ENCODE results near the gene GPRC5A.

The GPRC5A gene

GRCh38 chr12:12947902-12948301 lies 56.5 kb downstream of the GPRC5A start:
- H3K4me3 ChIP-seq (replicated peaks; ENCODE audit: low read depth, low read length): no peak overlapping the region
- no peak for DNase-seq (ENCODE audit: extremely low read depth, low read depth)
- no peak for TF ChIP-seq CTCF (IDR thresholded peaks at IDR 0.05; ENCODE audit: low read depth, low read length, missing control alignments)

- no peak for DNase-seq (ENCODE audit: extremely low read depth, low read depth)
- H3K4me3 ChIP-seq (replicated peaks; ENCODE audit: low read depth, low read length): no peak overlapping the region
- no peak for TF ChIP-seq CTCF (IDR thresholded peaks at IDR 0.05; ENCODE audit: low read depth, low read length, missing control alignments)
Observed at GRCh38 chr12:12951504-12951903, 60.1 kb downstream of the GPRC5A start.

GRCh38 chr12:12952036-12952435 lies 60.7 kb downstream of the GPRC5A start, which contains the start of gene GPRC5D:
GPRC5D (minus strand) TSS chr12:12952170; CDS start chr12:12950384, 1,786 bp downstream.
- TF ChIP-seq CTCF (IDR thresholded peaks at IDR 0.05; ENCODE audit: low read depth, low read length, missing control alignments): no peak
- H3K4me3 ChIP-seq (replicated peaks; ENCODE audit: low read depth, low read length): no peak within 1 kb of the TSS
- no peak for DNase-seq (ENCODE audit: extremely low read depth, low read depth)

GRCh38 chr12:12954356-12954755 lies 63.0 kb downstream of the GPRC5A start:
- no peak overlapping the region for H3K4me3 ChIP-seq (replicated peaks; ENCODE audit: low read depth, low read length)
- DNase-seq (ENCODE audit: extremely low read depth, low read depth): no peak
- no peak for TF ChIP-seq CTCF (IDR thresholded peaks at IDR 0.05; ENCODE audit: low read depth, low read length, missing control alignments)

GRCh38 chr12:12954878-12955625 lies 63.7 kb downstream of the GPRC5A start:
- no peak for TF ChIP-seq CTCF (IDR thresholded peaks at IDR 0.05; ENCODE audit: low read depth, low read length, missing control alignments)
- DNase-seq (ENCODE audit: extremely low read depth, low read depth): no peak
- H3K4me3 ChIP-seq (replicated peaks; ENCODE audit: low read depth, low read length): no peak overlapping the region

GRCh38 chr12:12958886-12959285 lies 67.5 kb downstream of the GPRC5A start:
- TF ChIP-seq CTCF (IDR thresholded peaks at IDR 0.05; ENCODE audit: low read depth, low read length, missing control alignments): no peak
- DNase-seq (ENCODE audit: extremely low read depth, low read depth): no peak
- H3K4me3 ChIP-seq (replicated peaks; ENCODE audit: low read depth, low read length): no peak overlapping the region

Data from HFF-Myc (cell line).